ENCODE measurements around the gene AIFM2. TPM values are rescaled to one million over a fixed set of nuclear protein-coding genes. Genes with fewer than 3 reads are reported as not detected.

Gene AIFM2
- total RNA-seq (2022; extraction: Qiagen RNA extraction), result 32.8 to 36.0 TPM (median 35.4 TPM) in 5 replicates

DNA sequence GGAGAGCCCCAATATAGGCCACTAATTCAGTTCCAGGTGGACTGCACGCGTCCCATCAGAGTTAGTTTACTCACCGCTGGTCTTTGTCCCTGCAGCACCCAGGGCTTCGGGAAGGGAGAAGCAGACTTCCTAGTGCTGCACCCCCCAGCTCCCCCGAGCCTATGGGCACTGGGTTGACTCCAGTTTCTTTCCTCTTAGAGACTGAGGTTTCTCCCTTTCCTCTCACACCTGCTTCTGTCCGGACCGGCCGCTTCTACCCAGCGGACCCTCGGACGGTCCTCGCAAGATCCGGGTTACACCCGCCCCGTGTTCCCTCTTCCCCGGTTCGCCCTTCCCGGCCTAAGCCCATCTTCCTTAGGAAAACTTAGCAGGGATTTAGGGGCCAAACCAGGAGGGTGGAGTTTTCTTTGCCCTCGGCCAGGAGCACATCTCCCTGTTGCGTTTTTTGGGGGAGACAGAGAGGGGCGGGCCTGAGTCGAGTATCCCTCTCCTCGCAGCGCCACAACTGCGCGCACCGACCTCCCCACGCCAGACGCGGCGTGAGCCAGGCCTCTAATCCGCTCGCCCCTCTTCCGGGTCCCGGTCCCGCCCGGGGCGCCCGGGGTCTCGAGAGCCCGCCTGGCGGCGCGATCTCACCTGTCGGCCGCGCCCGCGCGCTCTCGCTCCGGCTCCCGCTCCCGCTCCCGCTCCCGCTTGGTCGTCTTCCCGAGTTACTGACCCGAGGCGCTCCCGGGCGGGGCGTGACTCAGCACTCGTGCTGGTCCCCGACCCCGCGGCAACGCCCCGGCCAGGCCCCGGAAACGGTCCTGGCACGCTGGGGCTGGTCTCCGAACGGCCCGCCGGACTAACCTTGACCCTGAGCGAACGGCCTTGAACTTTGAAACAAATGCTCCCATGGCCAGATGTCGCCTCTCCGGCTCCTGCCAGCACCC, at the start of gene AIFM2:
Gene AIFM2 (minus strand): TSS at position 728 of the 932 bp plus-strand sequence. CDS start 8,741 bp downstream, outside the sequence.

DNA sequence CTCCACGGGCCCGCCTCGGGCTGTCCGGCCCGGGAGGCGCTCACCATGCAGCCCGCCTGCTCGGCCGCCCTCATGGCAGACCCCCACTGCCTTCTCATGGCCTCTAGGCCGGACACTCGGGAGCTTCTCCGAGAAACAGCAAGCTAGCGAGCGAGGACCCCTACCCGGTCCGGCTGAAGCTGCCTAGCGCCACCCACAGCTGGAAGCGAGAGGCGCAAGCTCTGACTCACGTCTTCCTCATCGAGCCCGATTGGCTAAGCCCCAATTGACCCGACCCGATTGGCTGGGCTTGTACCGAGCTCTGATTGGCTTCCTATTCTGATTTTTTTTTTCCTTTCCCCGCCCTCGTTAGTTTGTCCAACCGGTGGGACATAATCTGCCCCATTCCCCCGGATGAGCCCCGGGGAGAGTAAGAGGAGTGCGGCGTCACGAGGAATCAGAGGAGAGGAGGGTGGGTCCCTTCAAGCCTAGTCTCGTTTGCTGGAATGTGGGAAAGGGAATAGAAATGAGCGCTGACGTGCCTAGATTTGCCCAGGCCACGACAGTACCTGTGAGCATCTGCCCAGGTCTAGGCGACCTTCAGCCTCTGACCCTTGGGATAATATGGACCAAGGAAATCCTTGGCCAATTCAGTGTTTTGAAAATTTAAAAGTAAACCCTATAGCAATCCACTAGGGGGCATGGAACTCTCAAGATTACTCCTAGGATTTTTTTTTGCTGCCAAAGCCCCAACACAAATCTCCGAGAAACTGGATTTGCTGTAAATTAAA, 14.0 kb upstream of the AIFM2 start, which contains the start of gene TYSND1:
Gene TYSND1 (minus strand): TSS at position 212 of the 770 bp plus-strand sequence. CDS start 114 bp downstream, at position 98.

Other genes starting within 250 kb of the AIFM2 start
- 22.8 to 31.5 TPM (median 25.3 TPM) in 5 replicates for gene MACROH2A2, start 80.0 kb downstream of the AIFM2 start, total RNA-seq (2022; extraction: Qiagen RNA extraction)
- 13.1 to 17.1 TPM (median 16.5 TPM) in 5 replicates for gene TYSND1, start 13.9 kb upstream of the AIFM2 start, total RNA-seq (2022; extraction: Qiagen RNA extraction)
- gene SAR1A, start 37.7 kb upstream of the AIFM2 start, total RNA-seq (2022; extraction: Qiagen RNA extraction), result 83.2 to 94.5 TPM (median 87.7 TPM) in 5 replicates
- 222 to 285 TPM (median 235 TPM) in 5 replicates for gene PPA1, start 100.6 kb upstream of the AIFM2 start, total RNA-seq (2022; extraction: Qiagen RNA extraction)
- not detected in 5 replicates for gene NPFFR1, start 151.2 kb upstream of the AIFM2 start, total RNA-seq (2022; extraction: Qiagen RNA extraction)
- gene LRRC20, start 249.8 kb upstream of the AIFM2 start, total RNA-seq (2022; extraction: Qiagen RNA extraction), result 16.1 to 22.5 TPM (median 21.0 TPM) in 5 replicates